Endothelial cell of umbilical vein (primary cell): ENCODE results near the gene RAB3IP. TPM values are rescaled to one million over a fixed set of nuclear protein-coding genes. Genes with fewer than 3 reads are reported as not detected.

ENCODE experiments used
- BruUV-seq: library from RNA; stranded (reverse); fragments of 400-500 nt; replicated peaks from 2 replicates; lab custom pipeline; 2021; lab: Mats Ljungman, UMichigan
- CTCF ChIA-PET: fragments of 300-600, 350-600 bp; sonication (Branson Sonifier 250); formaldehyde crosslinking; loops from one replicate; lab custom pipeline; 2021; ENCODE audit warnings: antibody characterized with exemption, inconsistent platforms; lab: Charles Lee
- POLR2A ChIA-PET: fragments of 300-600, 350-600 bp; sonication (Branson Sonifier 250); formaldehyde crosslinking; loops from one replicate; lab custom pipeline; 2021; ENCODE audit warnings: antibody characterized with exemption, inconsistent platforms; lab: Charles Lee
- DNase-seq: peaks from one replicate; pipeline ENCODE4 v3.0.0-alpha.2; 2011; ENCODE audit warnings: low read depth, low spot score
- FAIRE-seq: peaks from 2 replicates; lab custom pipeline; 2011; peaks lifted over from hg19 to GRCh38; lab: Jason Lieb, UNC
- H2AFZ ChIP-seq: 2 replicates; pipeline ENCODE4 v1.6.0; 2012; ENCODE audit warnings: low read depth, low read length, control low read depth, inconsistent platforms
- H3K27ac ChIP-seq: 2 replicates; pipeline ENCODE4 v1.5.1; 2011; ENCODE audit warnings: low read depth, mild to moderate bottlenecking, control low read depth, low read length, moderate library complexity; ENCODE audit not compliant: insufficient read depth
- H3K27me3 ChIP-seq, 2 experiments: 2 replicates each; pipeline versions ENCODE4 v1.6.0 to v1.6.1; 2011; ENCODE audit warnings: low read length in 2 of 2, mixed read lengths in 1 of 2; ENCODE audit not compliant: control insufficient read depth in 2 of 2, insufficient read depth in 2 of 2
- H3K36me3 ChIP-seq, 2 experiments: 2 replicates in 1 of 2; 3 replicates in 1 of 2; pipeline ENCODE4 v1.5.1; 2011; ENCODE audit warnings: low read length in 2 of 2, mild to moderate bottlenecking in 1 of 2, moderate library complexity in 1 of 2; ENCODE audit not compliant: control insufficient read depth in 2 of 2, insufficient read depth in 2 of 2; ENCODE audit errors: extremely low read depth in 1 of 2
- H3K4me1 ChIP-seq: 3 replicates; pipeline ENCODE4 v1.5.1; 2011; ENCODE audit warnings: mild to moderate bottlenecking, low read length; ENCODE audit not compliant: control insufficient read depth, insufficient read depth; ENCODE audit errors: extremely low read depth
- H3K4me2 ChIP-seq: 2 replicates; pipeline ENCODE4 v1.6.1; 2011; ENCODE audit warnings: low read length, control low read depth, mixed read lengths; ENCODE audit not compliant: insufficient read depth
- H3K4me3 ChIP-seq, 3 experiments: fragments of 200-600 bp in 1 of 3; sonication (generic), shearing (Covaris generic) in 1 of 3; replicated peaks in 1 of 3; 2 replicates each; pipeline ENCODE4 v1.5.1; 2011 to 2016; ENCODE audit warnings: control low read depth in 3 of 3, low read length in 3 of 3, mild to moderate bottlenecking in 2 of 3, inconsistent platforms in 1 of 3, low read depth in 1 of 3, moderate library complexity in 1 of 3; ENCODE audit not compliant: insufficient read depth in 1 of 3
- H3K79me2 ChIP-seq: 2 replicates; pipeline ENCODE4 v1.6.0; 2012; ENCODE audit warnings: low read length, inconsistent platforms; ENCODE audit not compliant: control insufficient read depth, insufficient read depth
- H3K9ac ChIP-seq: replicated peaks from 2 replicates; pipeline ENCODE3; 2011; ENCODE audit warnings: low read length, control low read depth; ENCODE audit not compliant: insufficient read depth; ENCODE audit errors: extremely low read depth
- H3K9me1 ChIP-seq: replicated peaks from 3 replicates; pipeline ENCODE4 v1.6.0; 2011; ENCODE audit warnings: mild to moderate bottlenecking, low read length; ENCODE audit not compliant: control insufficient read depth, insufficient read depth; ENCODE audit errors: extremely low read depth
- H3K9me3 ChIP-seq: replicated peaks from 2 replicates; pipeline ENCODE4 v1.5.1; 2012; ENCODE audit warnings: low read length, inconsistent platforms; ENCODE audit not compliant: control insufficient read depth, insufficient read depth
- H4K20me1 ChIP-seq: replicated peaks from 2 replicates; pipeline ENCODE3; 2011; ENCODE audit warnings: mild to moderate bottlenecking, low read length; ENCODE audit not compliant: control insufficient read depth, insufficient read depth; ENCODE audit errors: extremely low read depth
- CTCF ChIP-seq, 2 donors: IDR thresholded peaks; 1 replicate in 1 of 2; 2 replicates in 1 of 2; pipeline ENCODE4 v1.5.1; 2011; ENCODE audit warnings: low read length in 2 of 2, mild to moderate bottlenecking in 2 of 2, moderate library complexity in 2 of 2, control low read depth in 1 of 2, inconsistent platforms in 1 of 2, low read depth in 1 of 2; ENCODE audit not compliant: insufficient read depth in 1 of 2; ENCODE audit errors: extremely low read depth in 1 of 2
- EZH2 ChIP-seq: IDR thresholded peaks from 2 replicates; pipeline ENCODE4 v1.6.1; 2012; ENCODE audit warnings: borderline replicate concordance, low read depth, mild to moderate bottlenecking, moderate library complexity, low read length, inconsistent platforms; ENCODE audit not compliant: severe bottlenecking
- FOS ChIP-seq: IDR thresholded peaks from 2 replicates; pipeline ENCODE4 v1.6.1; 2011; ENCODE audit warnings: mild to moderate bottlenecking, low read length, moderate library complexity, borderline replicate concordance; ENCODE audit not compliant: insufficient read depth
- GATA2 ChIP-seq: IDR thresholded peaks from 2 replicates; pipeline ENCODE4 v1.7.0; 2011; ENCODE audit warnings: low read depth, mild to moderate bottlenecking, moderate library complexity, mixed read lengths, low read length; ENCODE audit not compliant: insufficient read length, insufficient read depth
- JUN ChIP-seq: IDR thresholded peaks from 2 replicates; pipeline ENCODE4 v1.6.1; 2011; ENCODE audit warnings: borderline replicate concordance, low read depth; ENCODE audit not compliant: insufficient read length, insufficient read depth
- MAX ChIP-seq: IDR thresholded peaks from 2 replicates; pipeline ENCODE4 v1.6.1; 2011; ENCODE audit not compliant: insufficient read depth, insufficient read length
- MYC ChIP-seq: IDR thresholded peaks from one replicate; pipeline ENCODE4 v1.6.1; 2011; ENCODE audit warnings: mild to moderate bottlenecking, low read depth, low read length
- POLR2A ChIP-seq: IDR thresholded peaks from 2 replicates; pipeline ENCODE4 v1.6.1; 2012; ENCODE audit warnings: low read depth, mild to moderate bottlenecking, control low read depth, low read length
- POLR2AphosphoS5 ChIP-seq: IDR thresholded peaks from 2 replicates; pipeline ENCODE4 v1.6.1; 2012; ENCODE audit warnings: low read depth, mild to moderate bottlenecking, control low read depth, low read length, moderate library complexity; ENCODE audit not compliant: insufficient read depth
- dilution Hi-C: fragments of 300-500 bp; cut with MboI; formaldehyde crosslinking; loops from one replicate; pipeline ENCODE4 v1.15.0; 2019; ENCODE audit warnings: low sequenced_read_pairs; ENCODE audit not compliant: extremely low pct_ligation_motif_present
- intact Hi-C: fragments of 100-400 bp; cut with micrococcal nuclease; formaldehyde crosslinking; loops from one replicate; pipeline ENCODE4 v1.10.0; 2022
- polyA plus RNA-seq, 4 experiments: library from polyadenylated mRNA; depleted of rRNA in 3 of 4; stranded (reverse) in 3 of 4; unstranded in 1 of 4; fragments of >200 nt; gene quantifications; 2 replicates each; pipeline versions ENCODE4 v1.2.1 to v1.2.3, GENCODE V29; 2011 to 2012; ENCODE audit warnings: missing spikeins in 1 of 4
- total RNA-seq: library from RNA; stranded (reverse); gene quantifications from 2 replicates; pipeline ENCODE4 v1.2.3, GENCODE V29; 2021

The RAB3IP gene
- total and polyA plus RNA-seq, 2 donors (not counting 3 experiments of a cell fraction or from before 2014, with no cell fraction given): 9.6 to 13.3 TPM

GRCh38 chr12:69789351-69789750, 50.7 kb downstream of the RAB3IP start:
- H3K9me1 ChIP-seq: no peaks in the 10 kb centered on the region
- BruUV-seq: no TSS peak
- TF ChIP-seq POLR2AphosphoS5 (no peak), EZH2 (no peak), JUN (no peak), GATA2 (no peak), MAX (no peak), CTCF (IDR thresholded peaks at IDR 0.05; ENCODE audit: extremely low read depth in 1 of 2, insufficient read depth in 1 of 2, low read depth in 1 of 2, low read length in 2 of 2) (no peak), MYC (no peak), POLR2A (no peak), FOS (no peak)
- no peaks in the 10 kb centered on the region for H3K79me2 ChIP-seq
- no peaks in the 10 kb centered on the region for H3K4me1 ChIP-seq
- intact Hi-C loops: loop anchor here (10.0 kb wide), 1 partner anchor 785 kb away; no protein-coding TSS in a partner anchor
- no peak overlapping the region for H3K9ac ChIP-seq
- ChIA-PET POLR2A (no interaction called here), CTCF (no interaction called here)
- dilution Hi-C loops: no loop called here
- no peaks in the 10 kb centered on the region for H3K36me3 ChIP-seq
- no peak overlapping the region for H3K4me2 ChIP-seq
- no peak overlapping the region for H2AFZ ChIP-seq
- FAIRE-seq (no peak), DNase-seq (no peak)
- no peaks in the 10 kb centered on the region for H3K27me3 ChIP-seq
- no peaks in the 10 kb centered on the region for H4K20me1 ChIP-seq
- H3K27ac ChIP-seq: no peak overlapping the region
- peaks cover 2% of the 10 kb centered on the region for H3K9me3 ChIP-seq
- H3K4me3 ChIP-seq: no peak overlapping the region
